Fibroblast of lung (primary cell): ENCODE measurements around the gene OCA2. TPM values are rescaled to one million over a fixed set of nuclear protein-coding genes. Genes with fewer than 3 reads are reported as not detected.
"Not testable (repeated sequence)": the region's sequence is repeated elsewhere in the genome, so short reads cannot be mapped to it uniquely, and the experiment has no call there.

Experiments used
- DNase-seq, 2 donors: peaks; one replicate each; pipeline versions ENCODE4 v3.0.0 to v3.0.0-alpha.2; 2010; ENCODE audit warnings: low read depth in 2 of 2
- H2AFZ ChIP-seq: 2 replicates; pipeline ENCODE4 v1.5.1; 2012; ENCODE audit warnings: low read length, control low read depth, inconsistent platforms
- H3K27ac ChIP-seq: 2 replicates; pipeline ENCODE4 v1.5.1; 2011; ENCODE audit warnings: low read length, control low read depth; ENCODE audit not compliant: insufficient read depth
- H3K27me3 ChIP-seq: 2 replicates; pipeline ENCODE4 v1.5.1; 2011; ENCODE audit warnings: mild to moderate bottlenecking, low read length; ENCODE audit not compliant: control insufficient read depth, insufficient read depth
- H3K36me3 ChIP-seq: 2 replicates; pipeline ENCODE4 v1.5.1; 2011; ENCODE audit warnings: low read length; ENCODE audit not compliant: control insufficient read depth, insufficient read depth
- H3K4me1 ChIP-seq: 2 replicates; pipeline ENCODE4 v1.5.1; 2011; ENCODE audit warnings: low read length; ENCODE audit not compliant: control insufficient read depth, insufficient read depth; ENCODE audit errors: extremely low read depth
- H3K4me2 ChIP-seq: 2 replicates; pipeline ENCODE4 v1.5.1; 2011; ENCODE audit warnings: low read length, control low read depth; ENCODE audit not compliant: insufficient read depth; ENCODE audit errors: extremely low read depth
- H3K4me3 ChIP-seq, 4 experiments: fragments of 200-600 bp in 1 of 4; sonication (generic) in 1 of 4; replicated peaks in 1 of 4; 2 replicates each; pipeline ENCODE4 v1.5.1; 2011 to 2016; ENCODE audit warnings: low read length in 4 of 4, low read depth in 3 of 4, mild to moderate bottlenecking in 3 of 4, control low read depth in 2 of 4, inconsistent platforms in 1 of 4, mixed read lengths in 1 of 4; ENCODE audit not compliant: insufficient read depth in 1 of 4; ENCODE audit errors: control extremely low read depth in 1 of 4
- H3K79me2 ChIP-seq: 2 replicates; pipeline ENCODE4 v1.5.1; 2012; ENCODE audit warnings: mild to moderate bottlenecking, low read length, inconsistent platforms; ENCODE audit not compliant: control insufficient read depth, insufficient read depth
- H3K9ac ChIP-seq: 2 replicates; pipeline ENCODE4 v1.5.1; 2011; ENCODE audit warnings: mild to moderate bottlenecking, low read length, control low read depth; ENCODE audit not compliant: insufficient read depth
- H3K9me3 ChIP-seq: 2 replicates; pipeline ENCODE4 v1.5.1; 2012; ENCODE audit warnings: low read depth, low read length; ENCODE audit not compliant: control insufficient read depth, insufficient read depth
- H4K20me1 ChIP-seq: 2 replicates; pipeline ENCODE4 v1.5.1; 2011; ENCODE audit warnings: low read length; ENCODE audit not compliant: control insufficient read depth, insufficient read depth; ENCODE audit errors: extremely low read depth
- EZH2 ChIP-seq: IDR thresholded peaks from 2 replicates; pipeline ENCODE4 v1.5.1; 2012; ENCODE audit warnings: low read length, control low read depth, mild to moderate bottlenecking; ENCODE audit errors: missing control alignments
- polyA plus RNA-seq, 2 donors: library from polyadenylated mRNA; depleted of rRNA in 1 of 2; stranded (reverse) in 1 of 2; unstranded in 1 of 2; fragments of >200 nt; gene quantifications; 2 replicates each; pipeline ENCODE4 v1.2.1, GENCODE V29; 2011 to 2012; ENCODE audit warnings: missing spikeins in 1 of 2
- total RNA-seq: library from RNA; depleted of rRNA; stranded (reverse); fragments of >200 nt; gene quantifications from 2 replicates; pipeline ENCODE4 v1.2.1, GENCODE V29; 2014
- TF ChIP-seq, protein P1 (sequence below), 2 donors: IDR thresholded peaks in 1 of 2; conservative IDR thresholded peaks in 1 of 2; 1 replicate in 1 of 2; 2 replicates in 1 of 2; pipeline ENCODE4 v1.5.1; 2011 to 2012; ENCODE audit warnings: low read length in 2 of 2, control low read depth in 1 of 2, inconsistent platforms in 1 of 2, low read depth in 1 of 2, mild to moderate bottlenecking in 1 of 2

OCA2 gene
- total and polyA plus RNA-seq, 2 donors (not counting 1 experiment from before 2014, with no cell fraction given), result not detected

DNA sequence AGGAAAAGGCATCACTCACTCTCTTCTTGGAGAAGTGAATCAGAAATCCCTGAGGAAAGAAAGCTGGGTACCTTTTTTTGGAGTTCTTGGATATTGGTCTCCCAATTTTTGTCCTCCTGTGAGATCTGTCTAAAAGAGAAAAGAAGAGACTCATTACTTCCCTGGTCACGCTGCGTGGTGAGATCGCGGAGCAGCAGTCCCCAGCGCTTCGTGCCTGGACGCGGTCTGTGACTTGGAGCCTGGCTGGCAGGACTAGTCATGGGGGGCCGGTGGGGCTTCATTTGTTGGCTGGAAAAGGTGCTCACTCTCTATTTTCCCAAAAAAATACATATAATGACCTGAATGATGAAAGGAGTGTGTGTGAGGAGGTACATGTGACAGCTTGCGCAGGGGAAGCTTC, 144.0 kb downstream of the OCA2 start:
- H3K4me3 ChIP-seq, result no peak overlapping the region
- TF ChIP-seq, protein P1, sequence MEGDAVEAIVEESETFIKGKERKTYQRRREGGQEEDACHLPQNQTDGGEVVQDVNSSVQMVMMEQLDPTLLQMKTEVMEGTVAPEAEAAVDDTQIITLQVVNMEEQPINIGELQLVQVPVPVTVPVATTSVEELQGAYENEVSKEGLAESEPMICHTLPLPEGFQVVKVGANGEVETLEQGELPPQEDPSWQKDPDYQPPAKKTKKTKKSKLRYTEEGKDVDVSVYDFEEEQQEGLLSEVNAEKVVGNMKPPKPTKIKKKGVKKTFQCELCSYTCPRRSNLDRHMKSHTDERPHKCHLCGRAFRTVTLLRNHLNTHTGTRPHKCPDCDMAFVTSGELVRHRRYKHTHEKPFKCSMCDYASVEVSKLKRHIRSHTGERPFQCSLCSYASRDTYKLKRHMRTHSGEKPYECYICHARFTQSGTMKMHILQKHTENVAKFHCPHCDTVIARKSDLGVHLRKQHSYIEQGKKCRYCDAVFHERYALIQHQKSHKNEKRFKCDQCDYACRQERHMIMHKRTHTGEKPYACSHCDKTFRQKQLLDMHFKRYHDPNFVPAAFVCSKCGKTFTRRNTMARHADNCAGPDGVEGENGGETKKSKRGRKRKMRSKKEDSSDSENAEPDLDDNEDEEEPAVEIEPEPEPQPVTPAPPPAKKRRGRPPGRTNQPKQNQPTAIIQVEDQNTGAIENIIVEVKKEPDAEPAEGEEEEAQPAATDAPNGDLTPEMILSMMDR (conservative IDR thresholded peaks at IDR 0.05 in 1 of 2, IDR thresholded peaks at IDR 0.05 in 1 of 2; ENCODE audit: low read depth in 1 of 2, low read length in 2 of 2), result no peak
- TF ChIP-seq EZH2, result no peak
- DNase-seq, result no peak
- H3K36me3 ChIP-seq, result no peaks in the 10 kb centered on the region
- H3K4me2 ChIP-seq, result no peak overlapping the region
- H3K27me3 ChIP-seq, result no peaks in the 10 kb centered on the region
- H3K27ac ChIP-seq, result no peak overlapping the region
- H3K9me3 ChIP-seq, result no peaks in the 10 kb centered on the region
- H3K79me2 ChIP-seq, result no peaks in the 10 kb centered on the region
- H4K20me1 ChIP-seq, result no peaks in the 10 kb centered on the region
- no peak overlapping the region for H2AFZ ChIP-seq
- no peaks in the 10 kb centered on the region for H3K4me1 ChIP-seq
- H3K9ac ChIP-seq, result no peak overlapping the region

DNA sequence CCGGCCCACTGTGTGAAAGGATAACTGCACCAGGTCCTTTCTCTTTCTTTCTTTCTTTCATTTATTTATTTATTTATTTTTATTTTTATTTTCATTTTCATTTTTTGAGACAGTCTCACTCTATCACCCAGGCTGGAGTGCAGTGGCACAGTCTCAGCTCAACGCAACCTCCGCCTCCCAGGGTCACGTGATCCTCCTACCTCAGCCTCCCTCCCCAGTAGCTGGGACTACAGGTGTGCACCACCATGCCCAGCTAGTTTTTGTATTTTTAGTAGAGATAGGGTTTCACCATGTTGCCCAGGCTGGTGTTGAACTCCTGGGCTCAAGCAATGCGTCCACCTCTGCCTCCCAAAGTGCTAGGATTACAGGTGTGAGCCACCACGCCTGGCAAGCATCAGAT, 146.5 kb downstream of the OCA2 start:
- not testable (repeated sequence) for H3K9me3 ChIP-seq, DNase-seq, H4K20me1 ChIP-seq, H3K27me3 ChIP-seq, H3K4me3 ChIP-seq, H3K4me1 ChIP-seq, H3K27ac ChIP-seq, H3K36me3 ChIP-seq, H3K9ac ChIP-seq, H2AFZ ChIP-seq, H3K79me2 ChIP-seq, H3K4me2 ChIP-seq

DNA sequence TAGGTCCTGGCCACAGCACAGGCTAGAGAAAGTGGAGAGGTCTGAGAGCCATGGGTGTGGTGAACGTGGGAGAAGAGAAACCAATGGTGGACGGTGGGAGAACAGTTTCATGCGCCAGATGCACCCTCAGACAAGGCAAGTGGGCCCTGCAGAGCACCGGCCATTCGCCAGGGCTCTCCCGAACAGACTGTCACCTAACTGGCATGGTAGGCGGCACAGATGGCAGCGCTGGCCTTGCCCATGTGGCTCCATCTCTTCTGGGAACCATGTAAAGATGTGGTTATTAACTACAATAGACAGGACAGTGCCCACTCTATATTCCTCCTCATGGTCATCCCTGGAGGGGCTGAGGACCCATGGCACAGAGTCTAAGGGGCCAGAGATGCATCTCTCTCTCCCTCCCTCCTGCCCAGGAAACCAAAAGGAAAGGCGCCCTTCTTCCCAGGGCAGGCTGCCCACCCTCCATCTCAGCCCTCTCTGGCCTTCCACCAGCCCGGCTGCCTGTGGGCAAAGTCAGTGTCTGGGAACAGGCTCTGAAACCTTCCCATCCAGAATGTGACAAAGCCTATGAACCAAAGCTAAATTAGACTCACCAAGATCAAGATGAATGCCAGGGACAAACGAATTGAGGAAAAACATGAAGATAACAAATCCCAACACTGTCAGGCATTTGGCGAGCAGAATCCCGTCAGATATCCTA, 147.8 kb downstream of the OCA2 start:
- no peaks in the 10 kb centered on the region for H3K27me3 ChIP-seq
- TF ChIP-seq, protein P1 (conservative IDR thresholded peaks at IDR 0.05 in 1 of 2, IDR thresholded peaks at IDR 0.05 in 1 of 2; ENCODE audit: low read depth in 1 of 2, low read length in 2 of 2), result no peak
- no peak for TF ChIP-seq EZH2
- H3K9me3 ChIP-seq, result no peaks in the 10 kb centered on the region

More for the DNA sequence above, 147.8 kb downstream of the OCA2 start:
- Histone ChIP-seq H4K20me1 (no peaks in the 10 kb centered on the region), H3K4me2 (no peak overlapping the region), H3K27ac (no peak overlapping the region), H3K79me2 (no peaks in the 10 kb centered on the region), H3K4me3 (no peak overlapping the region), H3K9ac (no peak overlapping the region), H2AFZ (no peak overlapping the region), H3K36me3 (no peaks in the 10 kb centered on the region), H3K4me1 (no peaks in the 10 kb centered on the region)
- DNase-seq, result no peak
